K562 (cell line): ENCODE measurements around the gene RUNDC1. TPM values are rescaled to one million over a fixed set of nuclear protein-coding genes. Genes with fewer than 3 reads are reported as not detected.

Experiments
- ATAC-seq: fragments of 200-7000 bp; cut with Tn5 transposase; 3 replicates; pipeline ENCODE4 v1.9.1; 2020; ENCODE audit warnings: moderate library complexity
- BruUV-seq: library from RNA; stranded (reverse); fragments of 400-500 nt; replicated peaks from 2 replicates; lab custom pipeline; 2021; lab: Mats Ljungman, UMichigan
- CTCF ChIA-PET: fragments of 300-600 bp; formaldehyde crosslinking; extraction: SDS; loops from one replicate; lab custom pipeline; 2021; ENCODE audit warnings: low intra/inter-chr PET ratio; lab: Yijun Ruan, JAX
- POLR2A ChIA-PET: fragments of 300-600, 350-650 bp; sonication (Branson Sonifier 250); formaldehyde crosslinking; extraction: SDS; loops from one replicate; lab custom pipeline; 2021; ENCODE audit warnings: antibody characterized with exemption, inconsistent platforms; lab: Yijun Ruan, JAX
- DNase-seq, 4 experiments: peaks; one replicate each; pipeline versions ENCODE4 v3.0.0 to v3.0.0-alpha.2; 2011 to 2018; ENCODE audit warnings: low spot score in 3 of 4, mixed read lengths in 3 of 4; ENCODE audit errors: extremely low read depth in 1 of 4
- FAIRE-seq: peaks from 2 replicates; lab custom pipeline; 2011; peaks lifted over from hg19 to GRCh38; lab: Jason Lieb, UNC
- H2AFZ ChIP-seq: 2 replicates; pipeline ENCODE4 v1.6.0; 2011; ENCODE audit warnings: low read depth, low read length, control low read depth, inconsistent platforms
- H3K27ac ChIP-seq: fragments of 200-600 bp; 3 replicates; pipeline ENCODE4 v1.8.0; 2011; ENCODE audit warnings: low read depth, mild to moderate bottlenecking, control low read depth, inconsistent platforms, low read length, moderate library complexity, mixed read lengths; ENCODE audit errors: extremely low read depth
- H3K27me3 ChIP-seq, 2 experiments: fragments of 300-600 bp in 1 of 2; 2 replicates in 1 of 2; 3 replicates in 1 of 2; pipeline versions ENCODE4 v1.6.0 to v1.8.0; 2011; ENCODE audit warnings: inconsistent platforms in 2 of 2, low read length in 2 of 2, mild to moderate bottlenecking in 1 of 2, mixed read lengths in 1 of 2, moderate library complexity in 1 of 2; ENCODE audit not compliant: control insufficient read depth in 2 of 2, insufficient read depth in 2 of 2
- H3K36me3 ChIP-seq: fragments of 300-600 bp; 3 replicates; pipeline ENCODE4 v1.8.0; 2011; ENCODE audit warnings: mild to moderate bottlenecking, low read length, inconsistent platforms; ENCODE audit not compliant: control insufficient read depth, insufficient read depth
- H3K4me1 ChIP-seq, 2 experiments: fragments of 200-600 bp in 1 of 2; replicated peaks in 1 of 2; 2 replicates in 1 of 2; 3 replicates in 1 of 2; pipeline versions ENCODE4 v1.5.1 to v1.8.0; 2011; ENCODE audit warnings: inconsistent platforms in 2 of 2, low read length in 2 of 2, mild to moderate bottlenecking in 1 of 2, mixed read lengths in 1 of 2, moderate library complexity in 1 of 2; ENCODE audit not compliant: control insufficient read depth in 2 of 2, insufficient read depth in 2 of 2
- H3K4me2 ChIP-seq: 2 replicates; pipeline ENCODE4 v1.6.1; 2011; ENCODE audit warnings: low read length, control low read depth, inconsistent platforms, mixed read lengths; ENCODE audit not compliant: insufficient read depth
- H3K4me3 ChIP-seq: fragments of 200-600 bp; sonication (generic), shearing (Covaris generic); 2 replicates; pipeline ENCODE4 v1.5.1; 2016; ENCODE audit warnings: control low read depth, inconsistent platforms
- H3K79me2 ChIP-seq: fragments of 200-600 bp; 3 replicates; pipeline ENCODE4 v1.8.0; 2011; ENCODE audit warnings: low read length, inconsistent platforms; ENCODE audit not compliant: control insufficient read depth, insufficient read depth
- H3K9ac ChIP-seq, 2 experiments: 2 replicates each; pipeline versions ENCODE4 v1.6.0 to v1.6.1; 2011; ENCODE audit warnings: low read depth in 2 of 2, low read length in 2 of 2, control low read depth in 1 of 2, inconsistent platforms in 1 of 2, mild to moderate bottlenecking in 1 of 2, mixed read lengths in 1 of 2; ENCODE audit not compliant: insufficient read depth in 1 of 2
- H3K9me1 ChIP-seq: one replicate; pipeline ENCODE4 v1.6.0; 2011; ENCODE audit warnings: inconsistent platforms, mild to moderate bottlenecking, low read length, moderate library complexity; ENCODE audit not compliant: control insufficient read depth, insufficient read depth
- H3K9me3 ChIP-seq: replicated peaks from 2 replicates; pipeline ENCODE4 v1.5.1; 2011; ENCODE audit warnings: low read depth, low read length, inconsistent platforms; ENCODE audit not compliant: control insufficient read depth, insufficient read depth
- H4K20me1 ChIP-seq: replicated peaks from 2 replicates; pipeline ENCODE4 v1.6.1; 2011; ENCODE audit warnings: low read length, inconsistent platforms, mixed read lengths; ENCODE audit not compliant: control insufficient read depth, insufficient read depth
- EGR1 ChIP-seq: fragments of 450-650 bp; conservative IDR thresholded peaks from 2 replicates; pipeline ENCODE4 v1.6.1; 2017; ENCODE audit warnings: mild to moderate bottlenecking
- GABPB1 ChIP-seq: sonication (generic); formaldehyde crosslinking; IDR thresholded peaks from 2 replicates; pipeline ENCODE4 v1.8.0; 2022; ENCODE audit warnings: mild to moderate bottlenecking, missing genetic modification reagents
- GATA2 ChIP-seq: sonication (generic); formaldehyde crosslinking; IDR thresholded peaks from 2 replicates; pipeline ENCODE4 v1.4.0; 2020; ENCODE audit warnings: mild to moderate bottlenecking, missing genetic modification reagents
- KDM1A ChIP-seq, 2 experiments: fragments of 450-650 bp; IDR thresholded peaks; 2 replicates each; pipeline ENCODE4 v1.6.1; 2016; ENCODE audit warnings: mild to moderate bottlenecking in 2 of 2
- LEF1 ChIP-seq: fragments of 450-650 bp; IDR thresholded peaks from 2 replicates; pipeline ENCODE4 v1.6.1; 2016; ENCODE audit warnings: mild to moderate bottlenecking
- POLR2B ChIP-seq: fragments of 450-650 bp; IDR thresholded peaks from 2 replicates; pipeline ENCODE4 v1.6.1; 2018; ENCODE audit warnings: low read depth; ENCODE audit not compliant: partially characterized antibody
- RAD21 ChIP-seq, 2 experiments: fragments of 250-450 bp in 1 of 2; fragments of 450-650 bp in 1 of 2; sonication (Bioruptor Pico) in 1 of 2; formaldehyde crosslinking in 1 of 2; IDR thresholded peaks in 1 of 2; conservative IDR thresholded peaks in 1 of 2; 2 replicates each; pipeline versions ENCODE4 v1.4.0 to v1.8.0; 2020 to 2022; ENCODE audit warnings: mild to moderate bottlenecking in 2 of 2, moderate library complexity in 1 of 2
- ZNF561 ChIP-seq: fragments of 450-650 bp; formaldehyde crosslinking; conservative IDR thresholded peaks from 2 replicates; pipeline ENCODE4 v1.4.0; 2020; ENCODE audit warnings: mild to moderate bottlenecking, moderate library complexity
- WGBS: fragments of 100-300 bp; shearing (Covaris generic); methylation state at CpG from one replicate; pipeline ENCODE4 v1.1.6; 2016; ENCODE audit warnings: low coverage, mixed read lengths; ENCODE audit not compliant: insufficient coverage; ENCODE audit errors: missing lambda C conversion rate; 5-methylcytosine and 5-hydroxymethylcytosine counted together
- in situ Hi-C: fragments of 300-500 bp; cut with MboI; formaldehyde crosslinking; loops from 4 replicates; pipeline ENCODE4 v1.15.0; 2018; ENCODE audit warnings: inconsistent platforms, mixed read lengths
- intact Hi-C: fragments of 100-400 bp; cut with micrococcal nuclease; formaldehyde crosslinking; loops from 2 replicates; pipeline ENCODE4 v1.14.2; 2022
- polyA plus RNA-seq, 8 experiments: library from polyadenylated mRNA; depleted of rRNA in 4 of 8; stranded (reverse) in 5 of 8; unstranded in 3 of 8; fragments of >200 nt; fragmentation: Nextera tagmentation in 2 of 8; fragmentation: Illumina TruSeq in 1 of 8; extraction: Ambion mirVana in 2 of 8; extraction: Trizol in 1 of 8; gene quantifications; 2 replicates each; pipeline versions ENCODE4 v1.2.1 to v1.2.3, GENCODE V29; 2011 to 2014; ENCODE audit warnings: inconsistent platforms in 1 of 8, missing spikeins in 1 of 8
- total RNA-seq, 7 experiments: library from RNA; depleted of rRNA in 6 of 7; stranded (reverse); fragments of >200 nt in 6 of 7; fragmentation: Illumina TruSeq in 2 of 7; extraction: Trizol in 2 of 7; gene quantifications; 2 replicates each; pipeline versions ENCODE4 v1.2.1 to v1.2.3, GENCODE V29; 2011 to 2021; ENCODE audit warnings: low replicate concordance in 1 of 7
- TF ChIP-seq, protein P1 (sequence below): fragments of 450-650 bp; IDR thresholded peaks from 2 replicates; pipeline ENCODE4 v1.6.1; 2016; ENCODE audit warnings: borderline replicate concordance
- TF ChIP-seq, protein P2 (sequence below): sonication (generic); formaldehyde crosslinking; IDR thresholded peaks from 2 replicates; pipeline ENCODE4 v1.8.1; 2023; ENCODE audit warnings: missing genetic modification reagents, mild to moderate bottlenecking, borderline replicate concordance

RUNDC1 gene
- total and polyA plus RNA-seq, 9 of the 15 experiments (the other 6 are each of a cell fraction or from before 2014, with no cell fraction given) = 3.4 to 12.6 (median 9.4) TPM

DNA sequence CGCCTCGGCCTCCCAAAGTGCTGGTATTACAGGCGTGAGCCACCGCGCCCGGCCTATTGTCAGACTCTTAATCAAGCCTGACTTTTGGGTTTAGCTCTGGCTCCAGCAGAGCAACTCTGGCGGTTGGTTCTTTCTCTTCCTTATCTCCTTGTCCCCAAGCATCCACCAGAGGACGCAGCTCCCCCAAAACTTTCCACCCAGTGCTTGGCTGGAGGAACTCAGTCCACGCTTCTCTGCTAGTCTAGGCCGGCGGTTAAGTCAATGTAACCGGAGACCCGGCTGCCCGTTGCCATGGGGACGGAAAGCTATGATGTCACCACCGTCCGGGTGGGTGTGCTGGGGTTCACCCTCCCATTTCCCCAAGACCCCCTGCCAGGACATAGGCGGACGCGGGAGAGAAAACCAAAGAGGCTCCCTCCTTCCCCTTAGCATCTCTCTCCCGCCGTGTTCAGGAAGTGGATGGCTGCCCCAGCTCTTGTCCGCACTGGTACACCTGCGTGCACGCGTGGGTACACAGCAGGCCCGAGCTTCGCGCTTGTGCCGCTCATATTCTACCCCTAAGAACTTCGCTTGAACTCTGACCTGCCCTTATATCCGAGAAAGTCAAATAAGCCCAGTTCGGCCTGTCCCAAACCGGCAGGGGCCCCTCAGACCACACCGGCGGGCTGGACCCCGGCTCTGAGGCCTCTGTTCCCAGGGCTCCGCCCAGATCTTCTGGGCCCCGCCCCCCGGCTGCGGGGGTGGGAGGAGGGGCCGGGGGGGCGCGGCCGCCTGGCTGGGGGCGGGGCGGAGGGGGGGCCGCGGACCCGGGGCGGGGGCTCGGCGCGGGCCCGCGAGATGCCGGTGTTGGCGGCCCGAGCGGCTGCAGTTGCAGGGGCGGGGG lies 44.3 kb downstream of the RUNDC1 start, which contains the start of gene RND2:
TSS of gene RND2 (plus strand) at position 825 of the 883 bp plus-strand sequence. CDS start 117 bp downstream, outside the sequence.
- H3K27ac ChIP-seq = peak within 1 kb of the TSS; percentile 92
- H3K4me2 ChIP-seq = peak within 1 kb of the TSS; percentile 98
- H4K20me1 ChIP-seq = no peaks in the 10 kb centered on the region
- ChIA-PET CTCF (interaction anchor here (1.3 kb wide), 1 partner anchor 459 kb away, joined by 3 read pairs; no protein-coding TSS in a partner anchor), POLR2A (interaction anchor here (0.6 to 6.7 kb wide), 22 partner anchors 9 to 680 kb away, joined by 3 to 79 read pairs (median 4); partner anchors contain the start of genes NBR1 and RPL27)
- H3K4me3 ChIP-seq = peak within 1 kb of the TSS; percentile 58
- FAIRE-seq (peak; percentile 96), DNase-seq (peak; percentile 97 to 98 (median 97)), ATAC-seq (peak; percentile 75)
- peaks cover 4% of the 10 kb centered on the region; the same call in 1 of the 3 replicates for H3K36me3 ChIP-seq
- BruUV-seq = no TSS peak
- peak within 1 kb of the TSS; percentile 99 for H2AFZ ChIP-seq
- H3K4me1 ChIP-seq = peaks cover 13 to 66% of the 10 kb centered on the region in 2 experiments
- no peaks in the 10 kb centered on the region for H3K9me3 ChIP-seq
- intact Hi-C loops = loop anchor here (1.0 to 2.0 kb wide), 4 partner anchors 18 to 292 kb away; partner anchors contain the start of genes BRCA1, IFI35 and NBR1
- 1% methylated on average over 36 of the region's 61 CpGs for WGBS
- H3K27me3 ChIP-seq = no peaks in the 10 kb centered on the region
- H3K9me1 ChIP-seq = no peaks in the 10 kb centered on the region
- H3K79me2 ChIP-seq = peaks cover 23% of the 10 kb centered on the region
- peak within 1 kb of the TSS; percentile 84 to 92 for H3K9ac ChIP-seq
- in situ Hi-C loops = no loop called here
- TF ChIP-seq EGR1 (peak; percentile 81), KDM1A (IDR thresholded peaks at IDR 0.05) (peak in 1 of 2 experiments; percentile 98; a peak in 2 of 4 replicates), GABPB1 (peak; percentile 47; the same call in 1 of the 2 replicates), POLR2B (peak; percentile 65), GATA2 (peak; percentile 29), RAD21 (CRISPR knock-in tag; conservative IDR thresholded peaks at IDR 0.05 in 1 of 2, IDR thresholded peaks at IDR 0.05 in 1 of 2) (peak; percentile 75 to 87), LEF1 (0 out of 2 replicates have a peak, but pooled peaks have one; percentile 33), ZNF561 (no peak)
- TF ChIP-seq, protein P1, sequence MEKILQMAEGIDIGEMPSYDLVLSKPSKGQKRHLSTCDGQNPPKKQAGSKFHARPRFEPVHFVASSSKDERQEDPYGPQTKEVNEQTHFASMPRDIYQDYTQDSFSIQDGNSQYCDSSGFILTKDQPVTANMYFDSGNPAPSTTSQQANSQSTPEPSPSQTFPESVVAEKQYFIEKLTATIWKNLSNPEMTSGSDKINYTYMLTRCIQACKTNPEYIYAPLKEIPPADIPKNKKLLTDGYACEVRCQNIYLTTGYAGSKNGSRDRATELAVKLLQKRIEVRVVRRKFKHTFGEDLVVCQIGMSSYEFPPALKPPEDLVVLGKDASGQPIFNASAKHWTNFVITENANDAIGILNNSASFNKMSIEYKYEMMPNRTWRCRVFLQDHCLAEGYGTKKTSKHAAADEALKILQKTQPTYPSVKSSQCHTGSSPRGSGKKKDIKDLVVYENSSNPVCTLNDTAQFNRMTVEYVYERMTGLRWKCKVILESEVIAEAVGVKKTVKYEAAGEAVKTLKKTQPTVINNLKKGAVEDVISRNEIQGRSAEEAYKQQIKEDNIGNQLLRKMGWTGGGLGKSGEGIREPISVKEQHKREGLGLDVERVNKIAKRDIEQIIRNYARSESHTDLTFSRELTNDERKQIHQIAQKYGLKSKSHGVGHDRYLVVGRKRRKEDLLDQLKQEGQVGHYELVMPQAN = peak; percentile 96
- TF ChIP-seq, protein P2, sequence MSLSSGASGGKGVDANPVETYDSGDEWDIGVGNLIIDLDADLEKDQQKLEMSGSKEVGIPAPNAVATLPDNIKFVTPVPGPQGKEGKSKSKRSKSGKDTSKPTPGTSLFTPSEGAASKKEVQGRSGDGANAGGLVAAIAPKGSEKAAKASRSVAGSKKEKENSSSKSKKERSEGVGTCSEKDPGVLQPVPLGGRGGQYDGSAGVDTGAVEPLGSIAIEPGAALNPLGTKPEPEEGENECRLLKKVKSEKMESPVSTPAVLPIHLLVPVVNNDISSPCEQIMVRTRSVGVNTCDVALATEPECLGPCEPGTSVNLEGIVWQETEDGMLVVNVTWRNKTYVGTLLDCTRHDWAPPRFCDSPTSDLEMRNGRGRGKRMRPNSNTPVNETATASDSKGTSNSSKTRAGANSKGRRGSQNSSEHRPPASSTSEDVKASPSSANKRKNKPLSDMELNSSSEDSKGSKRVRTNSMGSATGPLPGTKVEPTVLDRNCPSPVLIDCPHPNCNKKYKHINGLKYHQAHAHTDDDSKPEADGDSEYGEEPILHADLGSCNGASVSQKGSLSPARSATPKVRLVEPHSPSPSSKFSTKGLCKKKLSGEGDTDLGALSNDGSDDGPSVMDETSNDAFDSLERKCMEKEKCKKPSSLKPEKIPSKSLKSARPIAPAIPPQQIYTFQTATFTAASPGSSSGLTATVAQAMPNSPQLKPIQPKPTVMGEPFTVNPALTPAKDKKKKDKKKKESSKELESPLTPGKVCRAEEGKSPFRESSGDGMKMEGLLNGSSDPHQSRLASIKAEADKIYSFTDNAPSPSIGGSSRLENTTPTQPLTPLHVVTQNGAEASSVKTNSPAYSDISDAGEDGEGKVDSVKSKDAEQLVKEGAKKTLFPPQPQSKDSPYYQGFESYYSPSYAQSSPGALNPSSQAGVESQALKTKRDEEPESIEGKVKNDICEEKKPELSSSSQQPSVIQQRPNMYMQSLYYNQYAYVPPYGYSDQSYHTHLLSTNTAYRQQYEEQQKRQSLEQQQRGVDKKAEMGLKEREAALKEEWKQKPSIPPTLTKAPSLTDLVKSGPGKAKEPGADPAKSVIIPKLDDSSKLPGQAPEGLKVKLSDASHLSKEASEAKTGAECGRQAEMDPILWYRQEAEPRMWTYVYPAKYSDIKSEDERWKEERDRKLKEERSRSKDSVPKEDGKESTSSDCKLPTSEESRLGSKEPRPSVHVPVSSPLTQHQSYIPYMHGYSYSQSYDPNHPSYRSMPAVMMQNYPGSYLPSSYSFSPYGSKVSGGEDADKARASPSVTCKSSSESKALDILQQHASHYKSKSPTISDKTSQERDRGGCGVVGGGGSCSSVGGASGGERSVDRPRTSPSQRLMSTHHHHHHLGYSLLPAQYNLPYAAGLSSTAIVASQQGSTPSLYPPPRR (CRISPR knock-in tag) = no peak
